ENCODE data around the gene ANAPC7.

DNA sequence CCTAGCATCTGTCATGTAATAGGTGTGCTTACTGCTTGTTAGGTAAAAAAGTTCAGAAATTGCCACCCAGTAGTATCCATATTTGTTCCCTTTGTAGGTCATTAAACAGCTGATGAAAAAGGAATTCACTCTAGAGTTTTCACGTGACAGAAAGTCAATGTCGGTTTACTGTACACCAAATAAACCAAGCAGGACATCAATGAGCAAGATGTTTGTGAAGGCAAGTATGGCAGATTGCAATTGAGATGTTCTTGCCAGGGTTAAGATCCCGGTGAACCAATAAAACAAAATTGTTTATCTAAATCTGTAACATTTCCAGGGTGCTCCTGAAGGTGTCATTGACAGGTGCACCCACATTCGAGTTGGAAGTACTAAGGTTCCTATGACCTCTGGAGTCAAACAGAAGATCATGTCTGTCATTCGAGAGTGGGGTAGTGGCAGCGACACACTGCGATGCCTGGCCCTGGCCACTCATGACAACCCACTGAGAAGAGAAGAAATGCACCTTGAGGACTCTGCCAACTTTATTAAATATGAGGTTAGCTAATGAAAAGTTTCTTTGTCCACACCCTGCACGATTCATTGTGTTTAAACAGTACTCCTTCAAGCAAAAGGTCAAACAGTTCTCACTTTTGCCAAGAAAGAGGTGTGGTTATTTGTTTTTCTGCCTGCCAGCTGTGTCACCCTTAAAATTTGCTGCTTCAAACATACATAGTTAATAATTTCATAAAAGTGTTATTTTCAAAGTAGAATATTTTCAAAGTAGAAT is 64.1 kb downstream of the ANAPC7 start:
- TF ChIP-seq, protein P1, sequence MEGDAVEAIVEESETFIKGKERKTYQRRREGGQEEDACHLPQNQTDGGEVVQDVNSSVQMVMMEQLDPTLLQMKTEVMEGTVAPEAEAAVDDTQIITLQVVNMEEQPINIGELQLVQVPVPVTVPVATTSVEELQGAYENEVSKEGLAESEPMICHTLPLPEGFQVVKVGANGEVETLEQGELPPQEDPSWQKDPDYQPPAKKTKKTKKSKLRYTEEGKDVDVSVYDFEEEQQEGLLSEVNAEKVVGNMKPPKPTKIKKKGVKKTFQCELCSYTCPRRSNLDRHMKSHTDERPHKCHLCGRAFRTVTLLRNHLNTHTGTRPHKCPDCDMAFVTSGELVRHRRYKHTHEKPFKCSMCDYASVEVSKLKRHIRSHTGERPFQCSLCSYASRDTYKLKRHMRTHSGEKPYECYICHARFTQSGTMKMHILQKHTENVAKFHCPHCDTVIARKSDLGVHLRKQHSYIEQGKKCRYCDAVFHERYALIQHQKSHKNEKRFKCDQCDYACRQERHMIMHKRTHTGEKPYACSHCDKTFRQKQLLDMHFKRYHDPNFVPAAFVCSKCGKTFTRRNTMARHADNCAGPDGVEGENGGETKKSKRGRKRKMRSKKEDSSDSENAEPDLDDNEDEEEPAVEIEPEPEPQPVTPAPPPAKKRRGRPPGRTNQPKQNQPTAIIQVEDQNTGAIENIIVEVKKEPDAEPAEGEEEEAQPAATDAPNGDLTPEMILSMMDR (IDR thresholded peaks at IDR 0.05): no peak
- TF ChIP-seq POLR2A (IDR thresholded peaks at IDR 0.05): no peak
